ENCODE measurements around the gene ZDHHC11. TPM values are rescaled to one million over a fixed set of nuclear protein-coding genes. Genes with fewer than 3 reads are reported as not detected.
"Not testable (repeated sequence)": the region's sequence is repeated elsewhere in the genome, so short reads cannot be mapped to it uniquely, and the experiment has no call there.

ZDHHC11 gene
- total RNA-seq, 1 donor from 2014 or later: 27.5 TPM

GRCh38 chr5:765948-766631 is 84.7 kb downstream of the ZDHHC11 start:
- peak; percentile 67 for DNase-seq (ENCODE audit: extremely low spot score, unreplicated experiment)
- Mint-ChIP-seq H3K4me3 (no peak overlapping the region), H3K27me3 (no peaks in the 10 kb centered on the region), H3K27ac (no peak overlapping the region), H3K36me3 (no peaks in the 10 kb centered on the region), H3K9me3 (no peaks in the 10 kb centered on the region), H3K4me1 (ENCODE audit: unreplicated experiment) (no peaks in the 10 kb centered on the region)
- no peak for TF ChIP-seq CTCF (conservative IDR thresholded peaks at IDR 0.05)

GRCh38 chr5:763998-764781 is 86.6 kb downstream of the ZDHHC11 start:
- Mint-ChIP-seq H3K4me1 (ENCODE audit: unreplicated experiment) (peaks cover 3% of the 10 kb centered on the region), H3K36me3 (no peaks in the 10 kb centered on the region), H3K27me3 (peaks cover 2% of the 10 kb centered on the region), H3K27ac (no peak overlapping the region), H3K4me3 (no peak overlapping the region), H3K9me3 (no peaks in the 10 kb centered on the region)
- no peak for TF ChIP-seq CTCF (conservative IDR thresholded peaks at IDR 0.05)
- peak; percentile 72 for DNase-seq (ENCODE audit: extremely low spot score, unreplicated experiment)

- DNase-seq (ENCODE audit: extremely low spot score, unreplicated experiment): peak; percentile 31
- Mint-ChIP-seq H3K4me3 (no peak overlapping the region), H3K36me3 (no peaks in the 10 kb centered on the region), H3K9me3 (no peaks in the 10 kb centered on the region), H3K4me1 (ENCODE audit: unreplicated experiment) (peaks cover 8% of the 10 kb centered on the region), H3K27ac (no peak overlapping the region), H3K27me3 (peaks cover 6% of the 10 kb centered on the region)
- TF ChIP-seq CTCF (conservative IDR thresholded peaks at IDR 0.05): no peak
Measured at GRCh38 chr5:763397-763796, 87.4 kb downstream of the ZDHHC11 start.

- not testable (repeated sequence) for H3K27me3 Mint-ChIP-seq
- H3K4me1 Mint-ChIP-seq (ENCODE audit: unreplicated experiment): peaks cover 12% of the 10 kb centered on the region
Measured at GRCh38 chr5:762996-763395, 87.8 kb downstream of the ZDHHC11 start.

GRCh38 chr5:761854-762710 is 88.7 kb downstream of the ZDHHC11 start:
- Mint-ChIP-seq H3K27me3 (peaks cover 6% of the 10 kb centered on the region), H3K27ac (no peak overlapping the region), H3K9me3 (no peaks in the 10 kb centered on the region), H3K4me1 (ENCODE audit: unreplicated experiment) (peaks cover 19% of the 10 kb centered on the region), H3K4me3 (no peak overlapping the region), H3K36me3 (no peaks in the 10 kb centered on the region)
- TF ChIP-seq CTCF (conservative IDR thresholded peaks at IDR 0.05): no peak
- DNase-seq (ENCODE audit: extremely low spot score, unreplicated experiment): peak; percentile 70

More at GRCh38 chr5:762996-763395, 87.8 kb downstream of the ZDHHC11 start:
- peak; percentile 45 for DNase-seq (ENCODE audit: extremely low spot score, unreplicated experiment)
- H3K9me3 Mint-ChIP-seq, H3K36me3 Mint-ChIP-seq, H3K4me3 Mint-ChIP-seq, H3K27ac Mint-ChIP-seq: not testable (repeated sequence)

All from type B pancreatic cell (in vitro differentiated cells).